Measurements from ENCODE around the gene BAHCC1.

GRCh38 chr17:81456091-81456490, 60.8 kb downstream of the BAHCC1 start:
- no peak for TF ChIP-seq TAF1 (IDR thresholded peaks at IDR 0.05; ENCODE audit: borderline replicate concordance, low read depth, low read length)
- no peak for TF ChIP-seq POLR2AphosphoS5 (IDR thresholded peaks at IDR 0.05; ENCODE audit: low read depth, low read length)
- TF ChIP-seq POLR2A (IDR thresholded peaks at IDR 0.05; ENCODE audit: low read depth, low read length), result no peak

Measured in GM12892 (cell line).